Prostate gland (tissue), 2 donors: Measurements from ENCODE around the gene PKP4. TPM values are rescaled to one million over a fixed set of nuclear protein-coding genes. Genes with fewer than 3 reads are reported as not detected.

Source experiments
- DNase-seq: peaks from one replicate; pipeline ENCODE4 v3.0.0-alpha.2; 2019; ENCODE audit warnings: low spot score
- H3K27ac ChIP-seq, 2 donors: fragments of 200-600 bp; sonication (generic); 2 replicates each; pipeline ENCODE4 v1.5.1; 2017 to 2019
- H3K27me3 ChIP-seq: fragments of 200-600 bp; sonication (generic); replicated peaks from 2 replicates; pipeline ENCODE4 v1.5.1; 2019; ENCODE audit not compliant: insufficient read depth
- H3K36me3 ChIP-seq, 2 donors: fragments of 200-600 bp; sonication (generic); 1 replicate in 1 of 2; 2 replicates in 1 of 2; pipeline versions ENCODE4 v1.5.1 to v1.8.1; 2017 to 2019
- H3K4me1 ChIP-seq: fragments of 200-600 bp; sonication (generic); replicated peaks from 2 replicates; pipeline ENCODE4 v1.5.1; 2019
- H3K4me3 ChIP-seq, 2 donors: fragments of 200-600 bp; sonication (generic); 2 replicates each; pipeline ENCODE4 v1.5.1; 2017 to 2019
- H3K9me3 ChIP-seq: fragments of 200-600 bp; sonication (generic); 2 replicates; pipeline ENCODE4 v1.5.1; 2017
- POLR2A ChIP-seq: fragments of 450-650 bp; IDR thresholded peaks from one replicate; pipeline ENCODE4 v1.6.1; 2016; ENCODE audit warnings: antibody characterized with exemption, mild to moderate bottlenecking
- POLR2AphosphoS5 ChIP-seq: sonication (generic); formaldehyde crosslinking; IDR thresholded peaks from one replicate; pipeline ENCODE4 v1.6.1; 2017; ENCODE audit warnings: antibody characterized with exemption
- whole genome bisulfite sequencing: methylation state at CpG from one replicate; pipeline ENCODE4 v1.1.5; 2018; 5-methylcytosine and 5-hydroxymethylcytosine counted together
- intact Hi-C: fragments of 100-400 bp; cut with DNase I; formaldehyde crosslinking; loops from one replicate; pipeline ENCODE4 v1.14.2; 2022
- total RNA-seq, 2 donors: library from RNA; depleted of rRNA; stranded (reverse); fragments of >200 nt; gene quantifications; one replicate each; pipeline ENCODE4 v1.1.0, GENCODE V29; 2016
- TF ChIP-seq, protein P1 (sequence below), 4 experiments: fragments of 200-600 bp in 2 of 4; fragments of 450-650 bp in 2 of 4; sonication (generic) in 2 of 4; IDR thresholded peaks; 1 replicate in 3 of 4; 2 replicates in 1 of 4; pipeline ENCODE4 v1.5.1; 2016 to 2019; ENCODE audit warnings: antibody characterized with exemption in 4 of 4, mild to moderate bottlenecking in 2 of 4, moderate library complexity in 2 of 4

PKP4 gene
- total RNA-seq, 2 donors from 2014 or later = 49.0 to 57.9 TPM

GRCh38 chr2:158459161-158460003, 2.6 kb downstream of the PKP4 start:
- Histone ChIP-seq H3K36me3 (no peaks in the 10 kb centered on the region), H3K27me3 (no peaks in the 10 kb centered on the region), H3K4me3 (peak overlapping the region in 1 of 2 donors; percentile 76), H3K4me1 (no peaks in the 10 kb centered on the region), H3K9me3 (no peaks in the 10 kb centered on the region), H3K27ac (no peak overlapping the region)
- no peak for TF ChIP-seq POLR2AphosphoS5
- TF ChIP-seq, protein P1, sequence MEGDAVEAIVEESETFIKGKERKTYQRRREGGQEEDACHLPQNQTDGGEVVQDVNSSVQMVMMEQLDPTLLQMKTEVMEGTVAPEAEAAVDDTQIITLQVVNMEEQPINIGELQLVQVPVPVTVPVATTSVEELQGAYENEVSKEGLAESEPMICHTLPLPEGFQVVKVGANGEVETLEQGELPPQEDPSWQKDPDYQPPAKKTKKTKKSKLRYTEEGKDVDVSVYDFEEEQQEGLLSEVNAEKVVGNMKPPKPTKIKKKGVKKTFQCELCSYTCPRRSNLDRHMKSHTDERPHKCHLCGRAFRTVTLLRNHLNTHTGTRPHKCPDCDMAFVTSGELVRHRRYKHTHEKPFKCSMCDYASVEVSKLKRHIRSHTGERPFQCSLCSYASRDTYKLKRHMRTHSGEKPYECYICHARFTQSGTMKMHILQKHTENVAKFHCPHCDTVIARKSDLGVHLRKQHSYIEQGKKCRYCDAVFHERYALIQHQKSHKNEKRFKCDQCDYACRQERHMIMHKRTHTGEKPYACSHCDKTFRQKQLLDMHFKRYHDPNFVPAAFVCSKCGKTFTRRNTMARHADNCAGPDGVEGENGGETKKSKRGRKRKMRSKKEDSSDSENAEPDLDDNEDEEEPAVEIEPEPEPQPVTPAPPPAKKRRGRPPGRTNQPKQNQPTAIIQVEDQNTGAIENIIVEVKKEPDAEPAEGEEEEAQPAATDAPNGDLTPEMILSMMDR (IDR thresholded peaks at IDR 0.05) = no peak
- no peak for TF ChIP-seq POLR2A
- DNase-seq = no peak
- 32% methylated on average over 9 of the region's 9 CpGs for WGBS
- intact Hi-C loops = loop anchor here (5.0 kb wide), 1 partner anchor 293 kb away; no protein-coding TSS in a partner anchor

GRCh38 chr2:158460632-158461297, 4.0 kb downstream of the PKP4 start:
- H3K9me3 ChIP-seq = no peaks in the 10 kb centered on the region
- 32% methylated on average over 3 of the region's 3 CpGs for WGBS
- TF ChIP-seq POLR2A (no peak), POLR2AphosphoS5 (no peak)
- TF ChIP-seq, protein P1 (IDR thresholded peaks at IDR 0.05) = peak in 2 of 4 experiments; percentile 35 to 50
- intact Hi-C loops = no loop called here
- no peak for DNase-seq
- H3K27ac ChIP-seq = no peak overlapping the region
- no peaks in the 10 kb centered on the region for H3K27me3 ChIP-seq
- no peaks in the 10 kb centered on the region for H3K4me1 ChIP-seq
- no peaks in the 10 kb centered on the region for H3K36me3 ChIP-seq
- no peak overlapping the region for H3K4me3 ChIP-seq

DNA sequence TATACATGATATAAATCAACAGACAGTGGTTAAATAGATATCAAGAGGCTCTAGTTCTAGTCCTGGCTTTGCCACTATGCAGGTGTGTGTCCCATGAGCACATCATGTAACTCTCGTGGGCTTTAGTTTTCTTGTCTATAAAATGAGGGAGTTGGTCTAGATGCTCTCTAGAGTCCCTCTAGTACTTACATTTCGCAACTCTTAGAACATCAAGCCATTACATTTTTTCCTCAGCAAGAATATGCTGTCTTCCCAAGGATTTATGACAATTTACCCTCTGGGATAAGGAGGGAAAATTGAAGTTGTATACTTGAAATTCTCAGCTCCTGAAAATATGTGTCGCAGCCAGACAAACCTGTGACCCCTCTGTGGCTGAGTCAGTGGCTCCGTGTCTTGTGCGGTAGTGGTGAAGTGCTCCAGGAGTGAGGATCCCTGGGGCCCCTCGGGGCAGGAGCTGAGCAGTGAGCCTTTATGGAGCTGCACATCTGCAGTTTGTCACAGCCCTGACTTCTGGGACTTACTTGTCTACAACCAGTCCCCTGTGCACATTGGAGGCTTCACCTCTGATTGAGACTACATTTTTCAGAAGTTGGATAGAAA, 6.8 kb downstream of the PKP4 start:
- Histone ChIP-seq H3K4me3 (no peak overlapping the region), H3K36me3 (no peaks in the 10 kb centered on the region), H3K4me1 (no peaks in the 10 kb centered on the region), H3K27me3 (no peaks in the 10 kb centered on the region), H3K9me3 (no peaks in the 10 kb centered on the region), H3K27ac (no peak overlapping the region)
- TF ChIP-seq POLR2AphosphoS5 (no peak), POLR2A (no peak)
- TF ChIP-seq, protein P1 (IDR thresholded peaks at IDR 0.05) = no peak
- intact Hi-C loops = no loop called here
- DNase-seq = no peak
- 76% methylated on average over 6 of the region's 6 CpGs for WGBS

DNA sequence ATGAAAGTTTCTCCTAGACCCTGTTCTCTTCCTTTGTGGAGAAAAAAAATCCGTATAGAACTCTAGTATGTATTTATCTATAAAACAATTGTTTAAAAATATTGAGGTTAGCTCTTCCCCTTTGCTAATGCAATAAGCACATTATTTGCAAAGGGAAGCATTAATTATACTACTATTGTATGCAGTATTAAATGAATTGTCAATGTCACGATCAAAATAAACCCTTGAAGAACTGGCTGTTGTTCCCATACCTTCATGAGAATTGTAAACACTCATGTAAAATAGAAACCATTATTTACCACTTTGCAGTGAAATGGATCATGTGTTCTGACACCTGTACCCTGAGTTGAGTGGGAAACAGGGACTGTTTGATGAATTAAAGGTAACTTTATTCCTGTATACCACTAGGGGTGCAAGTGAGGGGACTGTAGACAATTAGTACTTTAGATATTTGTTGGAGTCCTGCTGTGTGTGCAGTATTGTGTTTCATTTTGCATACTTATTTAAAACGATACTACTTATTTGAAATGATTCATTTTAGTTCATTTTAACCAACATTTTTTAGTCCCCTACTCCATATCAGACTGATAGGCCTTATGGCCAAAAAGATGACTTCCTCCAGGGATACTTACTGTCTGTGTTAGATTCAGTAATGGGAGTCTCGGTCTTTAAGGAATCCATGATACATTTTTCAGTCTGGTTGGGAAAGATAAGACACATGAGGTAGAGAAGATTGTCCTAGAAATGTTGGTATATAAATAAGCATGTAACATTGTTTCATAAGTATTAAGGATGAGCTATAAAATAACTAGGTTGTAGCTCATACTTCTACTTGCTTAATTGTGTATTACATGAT, 7.9 kb downstream of the PKP4 start:
- H3K4me3 ChIP-seq = no peak overlapping the region
- no peaks in the 10 kb centered on the region for H3K27me3 ChIP-seq
- no peak for DNase-seq
- TF ChIP-seq POLR2A (no peak), POLR2AphosphoS5 (no peak)
- TF ChIP-seq, protein P1 (IDR thresholded peaks at IDR 0.05) = peak in 2 of 4 experiments; percentile 12 to 20
- intact Hi-C loops = no loop called here
- H3K36me3 ChIP-seq = no peaks in the 10 kb centered on the region
- H3K9me3 ChIP-seq = no peaks in the 10 kb centered on the region
- 87% methylated on average over 4 of the region's 4 CpGs for WGBS
- no peaks in the 10 kb centered on the region for H3K4me1 ChIP-seq
- H3K27ac ChIP-seq = no peak overlapping the region
